Liver (tissue), 9 donors: ENCODE measurements around the gene NOL9. TPM values are rescaled to one million over a fixed set of nuclear protein-coding genes. Genes with fewer than 3 reads are reported as not detected.
A peak's percentile ranks its signal among the peaks of the same experiment; 100 is the strongest.

Experiments
- DNase-seq: peaks from one replicate; pipeline ENCODE4 v3.0.0-alpha.2; 2017; ENCODE audit warnings: low spot score
- H3K27ac ChIP-seq, 2 donors: one replicate each; pipeline ENCODE4 v1.7.0; 2013; ENCODE audit warnings: inconsistent platforms in 2 of 2, low read length in 2 of 2, control low read depth in 1 of 2, low read depth in 1 of 2, mild to moderate bottlenecking in 1 of 2
- H3K27me3 ChIP-seq, 4 donors: one replicate each; pipeline versions ENCODE4 v1.6.1 to v1.7.0; 2013; ENCODE audit warnings: low read length in 3 of 4, inconsistent platforms in 1 of 4, mild to moderate bottlenecking in 1 of 4, moderate library complexity in 1 of 4; ENCODE audit not compliant: control insufficient read depth in 4 of 4, insufficient read depth in 4 of 4
- H3K36me3 ChIP-seq, 4 donors: one replicate each; pipeline versions ENCODE4 v1.6.1 to v1.7.0; 2013; ENCODE audit warnings: low read length in 3 of 4, mild to moderate bottlenecking in 3 of 4, low read depth in 1 of 4, moderate library complexity in 1 of 4; ENCODE audit not compliant: control insufficient read depth in 4 of 4, insufficient read depth in 3 of 4
- H3K4me1 ChIP-seq, 4 donors: one replicate each; pipeline versions ENCODE4 v1.6.1 to v1.7.0; 2013; ENCODE audit warnings: low read length in 3 of 4, mild to moderate bottlenecking in 3 of 4, moderate library complexity in 1 of 4; ENCODE audit not compliant: control insufficient read depth in 4 of 4, insufficient read depth in 4 of 4
- H3K4me3 ChIP-seq, 3 donors: one replicate each; pipeline versions ENCODE4 v1.6.1 to v1.7.0; 2013; ENCODE audit warnings: low read length in 3 of 3, control low read depth in 1 of 3, low read depth in 1 of 3, mild to moderate bottlenecking in 1 of 3
- H3K9ac ChIP-seq, 2 donors: one replicate each; pipeline ENCODE4 v1.7.0; 2013; ENCODE audit warnings: low read length in 2 of 2, mild to moderate bottlenecking in 2 of 2, moderate library complexity in 2 of 2, control low read depth in 1 of 2, low read depth in 1 of 2
- H3K9me3 ChIP-seq, 4 donors: one replicate each; pipeline versions ENCODE4 v1.6.1 to v1.7.0; 2013; ENCODE audit warnings: low read length in 3 of 4; ENCODE audit not compliant: control insufficient read depth in 4 of 4
- ATF3 ChIP-seq: IDR thresholded peaks from 2 replicates; pipeline ENCODE4 v1.6.1; 2016; ENCODE audit warnings: antibody characterized with exemption
- CTCF ChIP-seq: fragments of 150-350 bp; IDR thresholded peaks from 2 replicates; pipeline ENCODE4 v1.5.1; 2017; ENCODE audit warnings: improper control_type of control experiment, low read depth, low read length; ENCODE audit not compliant: missing input control
- EGR1 ChIP-seq, 2 donors: IDR thresholded peaks; 2 replicates each; pipeline ENCODE4 v1.6.1; 2016 to 2018; ENCODE audit warnings: antibody characterized with exemption in 2 of 2, low read depth in 2 of 2
- FOXA1 ChIP-seq: IDR thresholded peaks from 2 replicates; pipeline ENCODE4 v1.6.1; 2016; ENCODE audit warnings: antibody characterized with exemption
- FOXA2 ChIP-seq: IDR thresholded peaks from 2 replicates; pipeline ENCODE4 v1.6.1; 2016; ENCODE audit warnings: antibody characterized with exemption
- GABPA ChIP-seq, 2 donors: IDR thresholded peaks in 1 of 2; conservative IDR thresholded peaks in 1 of 2; 2 replicates each; pipeline ENCODE4 v1.6.1; 2016; ENCODE audit warnings: antibody characterized with exemption in 2 of 2, mild to moderate bottlenecking in 1 of 2, moderate library complexity in 1 of 2
- HNF4A ChIP-seq, 2 donors: conservative IDR thresholded peaks; 2 replicates each; pipeline ENCODE4 v1.6.1; 2016; ENCODE audit warnings: antibody characterized with exemption in 2 of 2, mild to moderate bottlenecking in 2 of 2
- HNF4G ChIP-seq: IDR thresholded peaks from 2 replicates; pipeline ENCODE4 v1.6.1; 2016; ENCODE audit warnings: antibody characterized with exemption
- MAX ChIP-seq: IDR thresholded peaks from 2 replicates; pipeline ENCODE4 v1.6.1; 2016; ENCODE audit warnings: antibody characterized with exemption
- NR2F2 ChIP-seq: IDR thresholded peaks from 2 replicates; pipeline ENCODE4 v1.6.1; 2016; ENCODE audit warnings: antibody characterized with exemption
- RAD21 ChIP-seq, 2 donors: IDR thresholded peaks; 2 replicates each; pipeline ENCODE4 v1.6.1; 2016; ENCODE audit warnings: antibody characterized with exemption in 2 of 2, mild to moderate bottlenecking in 2 of 2
- REST ChIP-seq: IDR thresholded peaks from 2 replicates; pipeline ENCODE4 v1.6.1; 2016; ENCODE audit warnings: antibody characterized with exemption, mild to moderate bottlenecking
- RXRA ChIP-seq, 2 donors: IDR thresholded peaks; 2 replicates each; pipeline ENCODE4 v1.6.1; 2017 to 2018; ENCODE audit warnings: antibody characterized with exemption in 2 of 2, mild to moderate bottlenecking in 1 of 2
- SP1 ChIP-seq: IDR thresholded peaks from 2 replicates; pipeline ENCODE4 v1.6.1; 2018; ENCODE audit warnings: antibody characterized with exemption, mild to moderate bottlenecking
- YY1 ChIP-seq: IDR thresholded peaks from 2 replicates; pipeline ENCODE4 v1.6.1; 2016; ENCODE audit warnings: antibody characterized with exemption, mild to moderate bottlenecking
- ZBTB33 ChIP-seq: IDR thresholded peaks from 2 replicates; pipeline ENCODE4 v1.6.1; 2016; ENCODE audit warnings: antibody characterized with exemption
- WGBS: extraction: QIAGEN DNeasy Blood & Tissue Kit; methylation state at CpG from one replicate; pipeline ENCODE4 v1.1.7; 2013; 5-methylcytosine and 5-hydroxymethylcytosine counted together
- polyA plus RNA-seq, 2 donors: library from polyadenylated mRNA; stranded (reverse) in 1 of 2; unstranded in 1 of 2; fragments of 200-250 nt in 1 of 2; fragments of >200 nt in 1 of 2; fragmentation: Nextera tagmentation in 1 of 2; extraction: Ambion mirVana in 1 of 2; gene quantifications; one replicate each; pipeline versions ENCODE4 v1.2.1 to v1.2.3, GENCODE V29; 2013 to 2015
- total RNA-seq, 2 donors: library from RNA; depleted of rRNA; stranded (reverse); fragments of >200 nt; gene quantifications; one replicate each; pipeline ENCODE4 v1.2.3, GENCODE V29; 2014
- donor health status: healthy.
- donor health status: healthy.
- donor health status: healthy.
- donor health status: healthy.
- donor health status: healthy.

NOL9 gene
- total and polyA plus RNA-seq, 4 donors: 2.1 to 15.1 (median 9.4) TPM

- TF ChIP-seq MAX: no peak
- TF ChIP-seq HNF4A (conservative IDR thresholded peaks at IDR 0.05): no peak
- no peak for TF ChIP-seq FOXA2
- TF ChIP-seq REST: no peak
- TF ChIP-seq EGR1 (IDR thresholded peaks at IDR 0.05; ENCODE audit: low read depth in 2 of 2): no peak
- no peak for TF ChIP-seq RXRA (IDR thresholded peaks at IDR 0.05)
- no peak for TF ChIP-seq ATF3
- no peak for TF ChIP-seq RAD21 (IDR thresholded peaks at IDR 0.05)
- TF ChIP-seq GABPA (IDR thresholded peaks at IDR 0.05 in 1 of 2, conservative IDR thresholded peaks at IDR 0.05 in 1 of 2): no peak
- no peak for TF ChIP-seq NR2F2
- TF ChIP-seq SP1: no peak
- TF ChIP-seq YY1: no peak
- no peak for TF ChIP-seq ZBTB33
- H3K4me3 ChIP-seq: no peak overlapping the region
- H3K36me3 ChIP-seq: no peaks in the 10 kb centered on the region
- DNase-seq: no peak
- no peak overlapping the region for H3K27ac ChIP-seq
- 81% methylated on average over 14 of the region's 14 CpGs for WGBS
- no peak overlapping the region for H3K9ac ChIP-seq
- no peaks in the 10 kb centered on the region for H3K27me3 ChIP-seq
- no peaks in the 10 kb centered on the region for H3K9me3 ChIP-seq
- peaks cover 6 to 29% (median 15%) of the 10 kb centered on the region in 4 donors for H3K4me1 ChIP-seq
These were observed 66.4 kb downstream of the NOL9 start for GRCh38 chr1:6487804-6488484.

- H3K27ac ChIP-seq: no peak overlapping the region
- TF ChIP-seq FOXA2 (no peak), HNF4G (no peak), ZBTB33 (no peak), YY1 (no peak), GABPA (IDR thresholded peaks at IDR 0.05 in 1 of 2, conservative IDR thresholded peaks at IDR 0.05 in 1 of 2) (no peak), RXRA (IDR thresholded peaks at IDR 0.05) (no peak), ATF3 (no peak), RAD21 (IDR thresholded peaks at IDR 0.05) (peak; percentile 75 to 86), FOXA1 (no peak), HNF4A (conservative IDR thresholded peaks at IDR 0.05) (no peak), SP1 (no peak), CTCF (peak; percentile 84)
- H3K9ac ChIP-seq: no peak overlapping the region
- no peaks in the 10 kb centered on the region for H3K9me3 ChIP-seq
- peak; percentile 87 for DNase-seq
- no peaks in the 10 kb centered on the region for H3K27me3 ChIP-seq
- WGBS: 4% methylated on average over 15 of the region's 15 CpGs
- peaks cover 6 to 25% (median 13%) of the 10 kb centered on the region in 4 donors for H3K4me1 ChIP-seq
- no peaks in the 10 kb centered on the region for H3K36me3 ChIP-seq
- H3K4me3 ChIP-seq: no peak overlapping the region
These were observed 67.8 kb downstream of the NOL9 start for GRCh38 chr1:6486433-6487011.
